Astrocyte (in vitro differentiated cells and primary cell): ENCODE measurements around the gene HPGDS. TPM values are rescaled to one million over a fixed set of nuclear protein-coding genes. Genes with fewer than 3 reads are reported as not detected.

Experiments
- DNase-seq: peaks from one replicate; pipeline ENCODE4 v3.0.0-alpha.2; 2010; ENCODE audit warnings: low read depth
- FAIRE-seq: peaks from 2 replicates; lab custom pipeline; 2011; peaks lifted over from hg19 to GRCh38; lab: Jason Lieb, UNC
- H2AFZ ChIP-seq: 2 replicates; pipeline ENCODE4 v1.6.0; 2012; ENCODE audit warnings: low read depth, low read length, inconsistent platforms
- H3K27ac ChIP-seq: 2 replicates; pipeline ENCODE4 v1.5.1; 2011; ENCODE audit warnings: low read depth, low read length, inconsistent platforms
- H3K27me3 ChIP-seq: 2 replicates; pipeline ENCODE4 v1.6.0; 2011; ENCODE audit warnings: low read length, inconsistent platforms; ENCODE audit not compliant: insufficient read depth
- H3K36me3 ChIP-seq: 2 replicates; pipeline ENCODE4 v1.5.1; 2011; ENCODE audit warnings: low read length, inconsistent platforms; ENCODE audit not compliant: insufficient read depth
- H3K4me1 ChIP-seq: 2 replicates; pipeline ENCODE4 v1.5.1; 2011; ENCODE audit warnings: low read length, inconsistent platforms; ENCODE audit not compliant: insufficient read depth
- H3K4me2 ChIP-seq: 2 replicates; pipeline ENCODE4 v1.6.0; 2012; ENCODE audit warnings: low read length, inconsistent platforms
- H3K4me3 ChIP-seq: 2 replicates; pipeline ENCODE4 v1.5.1; 2011; ENCODE audit warnings: low read depth, mild to moderate bottlenecking, low read length, inconsistent platforms; ENCODE audit not compliant: insufficient read depth
- H3K79me2 ChIP-seq: 2 replicates; pipeline ENCODE4 v1.6.0; 2012; ENCODE audit warnings: mild to moderate bottlenecking, low read length, inconsistent platforms; ENCODE audit not compliant: insufficient read depth
- H3K9ac ChIP-seq: 2 replicates; pipeline ENCODE4 v1.6.0; 2012; ENCODE audit warnings: mild to moderate bottlenecking, low read length, inconsistent platforms
- H3K9me3 ChIP-seq: 2 replicates; pipeline ENCODE4 v1.5.1; 2012; ENCODE audit warnings: low read depth, mild to moderate bottlenecking, low read length, inconsistent platforms; ENCODE audit not compliant: insufficient read depth
- H4K20me1 ChIP-seq: 2 replicates; pipeline ENCODE4 v1.6.0; 2012; ENCODE audit warnings: low read length, inconsistent platforms; ENCODE audit not compliant: insufficient read depth
- H3K27ac Mint-ChIP-seq: one replicate; pipeline ENCODE4 v1.8.0; 2021; ENCODE audit warnings: mild to moderate bottlenecking, mixed read lengths; ENCODE audit not compliant: unreplicated experiment
- H3K27me3 Mint-ChIP-seq: one replicate; pipeline ENCODE4 v1.8.0; 2021; ENCODE audit warnings: low read depth, mixed read lengths; ENCODE audit not compliant: unreplicated experiment
- H3K36me3 Mint-ChIP-seq: one replicate; pipeline ENCODE4 v1.8.0; 2021; ENCODE audit warnings: low read depth, mixed read lengths; ENCODE audit not compliant: unreplicated experiment
- H3K4me1 Mint-ChIP-seq: one replicate; pipeline ENCODE4 v1.8.0; 2021; ENCODE audit warnings: low read depth, mixed read lengths; ENCODE audit not compliant: unreplicated experiment
- H3K4me3 Mint-ChIP-seq: one replicate; pipeline ENCODE4 v1.8.0; 2021; ENCODE audit warnings: mild to moderate bottlenecking, moderate library complexity, mixed read lengths; ENCODE audit not compliant: unreplicated experiment
- H3K9me3 Mint-ChIP-seq: one replicate; pipeline ENCODE4 v1.8.0; 2021; ENCODE audit warnings: mild to moderate bottlenecking, mixed read lengths; ENCODE audit not compliant: unreplicated experiment
- EZH2 ChIP-seq: IDR thresholded peaks from 2 replicates; pipeline ENCODE4 v1.6.1; 2012; ENCODE audit warnings: mild to moderate bottlenecking, low read length, inconsistent platforms; ENCODE audit not compliant: insufficient read depth
- total RNA-seq: library from RNA; stranded (reverse); gene quantifications from 2 replicates; pipeline ENCODE4 v1.2.1, GENCODE V29; 2021
- TF ChIP-seq, protein P1 (sequence below): IDR thresholded peaks from 2 replicates; pipeline ENCODE4 v1.5.1; 2011; ENCODE audit warnings: low read depth, mild to moderate bottlenecking, inconsistent platforms, low read length, moderate library complexity; ENCODE audit not compliant: insufficient read depth

The HPGDS gene
- total RNA-seq, 1 donor from 2014 or later: not detected

DNA sequence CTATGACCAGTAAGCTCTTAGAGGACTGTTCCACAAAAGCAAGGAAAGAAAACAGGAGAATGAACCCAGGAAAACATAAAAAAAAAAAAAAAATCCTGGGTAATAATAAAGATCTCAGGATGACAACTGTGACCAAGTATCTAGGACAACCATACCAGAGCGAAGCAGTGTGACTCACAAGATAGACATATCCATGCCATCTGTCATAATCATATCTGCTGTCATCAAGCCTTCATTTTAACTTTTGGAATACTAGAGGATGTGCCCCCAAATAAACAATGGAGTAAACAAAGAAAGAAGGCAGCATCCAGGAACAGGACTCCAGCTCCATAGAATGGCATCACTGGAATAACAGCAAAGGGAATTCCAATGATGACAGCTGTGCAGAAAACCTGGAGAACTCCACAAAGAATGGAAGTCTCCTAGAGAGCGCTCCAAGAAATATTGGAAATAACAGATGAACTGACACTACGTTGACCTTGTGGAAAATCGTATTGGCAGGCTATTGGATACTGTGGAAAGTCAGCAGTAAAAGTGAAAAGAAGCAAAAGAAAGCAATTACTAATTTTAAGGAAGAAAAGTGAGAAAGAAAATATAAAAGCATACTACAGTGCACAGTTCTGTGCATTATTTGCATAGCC is 35.3 kb downstream of the HPGDS start:
- no peak overlapping the region for H3K9ac ChIP-seq
- H3K4me2 ChIP-seq: no peak overlapping the region
- H4K20me1 ChIP-seq: no peaks in the 10 kb centered on the region
- Mint-ChIP-seq H3K27ac (no peak overlapping the region), H3K27me3 (no peaks in the 10 kb centered on the region), H3K36me3 (no peaks in the 10 kb centered on the region), H3K9me3 (no peaks in the 10 kb centered on the region), H3K4me1 (peaks cover 5% of the 10 kb centered on the region), H3K4me3 (no peak overlapping the region)
- no peaks in the 10 kb centered on the region for H3K36me3 ChIP-seq
- H3K27me3 ChIP-seq: no peaks in the 10 kb centered on the region
- no peaks in the 10 kb centered on the region for H3K4me1 ChIP-seq
- FAIRE-seq (no peak), DNase-seq (no peak)
- no peaks in the 10 kb centered on the region for H3K9me3 ChIP-seq
- H3K4me3 ChIP-seq: no peak overlapping the region
- H3K79me2 ChIP-seq: no peaks in the 10 kb centered on the region
- TF ChIP-seq EZH2: no peak
- TF ChIP-seq, protein P1, sequence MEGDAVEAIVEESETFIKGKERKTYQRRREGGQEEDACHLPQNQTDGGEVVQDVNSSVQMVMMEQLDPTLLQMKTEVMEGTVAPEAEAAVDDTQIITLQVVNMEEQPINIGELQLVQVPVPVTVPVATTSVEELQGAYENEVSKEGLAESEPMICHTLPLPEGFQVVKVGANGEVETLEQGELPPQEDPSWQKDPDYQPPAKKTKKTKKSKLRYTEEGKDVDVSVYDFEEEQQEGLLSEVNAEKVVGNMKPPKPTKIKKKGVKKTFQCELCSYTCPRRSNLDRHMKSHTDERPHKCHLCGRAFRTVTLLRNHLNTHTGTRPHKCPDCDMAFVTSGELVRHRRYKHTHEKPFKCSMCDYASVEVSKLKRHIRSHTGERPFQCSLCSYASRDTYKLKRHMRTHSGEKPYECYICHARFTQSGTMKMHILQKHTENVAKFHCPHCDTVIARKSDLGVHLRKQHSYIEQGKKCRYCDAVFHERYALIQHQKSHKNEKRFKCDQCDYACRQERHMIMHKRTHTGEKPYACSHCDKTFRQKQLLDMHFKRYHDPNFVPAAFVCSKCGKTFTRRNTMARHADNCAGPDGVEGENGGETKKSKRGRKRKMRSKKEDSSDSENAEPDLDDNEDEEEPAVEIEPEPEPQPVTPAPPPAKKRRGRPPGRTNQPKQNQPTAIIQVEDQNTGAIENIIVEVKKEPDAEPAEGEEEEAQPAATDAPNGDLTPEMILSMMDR: no peak
- H2AFZ ChIP-seq: no peak overlapping the region
- H3K27ac ChIP-seq: no peak overlapping the region

DNA sequence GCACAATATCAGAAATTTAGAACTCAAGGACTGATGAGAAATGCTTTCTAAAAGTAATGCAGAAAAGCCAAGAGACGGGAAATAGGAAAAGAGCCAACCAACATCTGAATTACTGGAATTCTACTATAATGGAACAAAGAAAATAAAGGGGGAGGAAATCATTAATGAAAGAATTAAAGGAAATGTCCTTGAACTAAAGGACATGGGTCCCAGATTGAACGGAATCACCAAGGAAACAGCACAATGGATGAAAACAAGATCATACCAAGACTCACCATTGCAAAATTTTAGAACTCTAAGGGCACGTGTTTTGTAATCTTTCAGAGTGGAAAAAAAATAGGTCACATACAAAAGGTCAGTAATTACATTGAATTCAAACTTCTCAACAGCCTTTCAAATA is 35.9 kb downstream of the HPGDS start:
- H3K9me3 Mint-ChIP-seq: no peaks in the 10 kb centered on the region
- H3K27ac Mint-ChIP-seq: no peak overlapping the region
- no peak for FAIRE-seq

More for the DNA sequence above, 35.9 kb downstream of the HPGDS start:
- Histone ChIP-seq H3K79me2 (no peaks in the 10 kb centered on the region), H3K4me2 (no peak overlapping the region), H3K27ac (no peak overlapping the region), H3K36me3 (no peaks in the 10 kb centered on the region), H3K4me1 (no peaks in the 10 kb centered on the region), H3K9me3 (no peaks in the 10 kb centered on the region), H2AFZ (no peak overlapping the region), H4K20me1 (no peaks in the 10 kb centered on the region), H3K9ac (no peak overlapping the region), H3K27me3 (no peaks in the 10 kb centered on the region), H3K4me3 (no peak overlapping the region)
- H3K4me3 Mint-ChIP-seq: no peak overlapping the region
- DNase-seq: no peak
- peaks cover 5% of the 10 kb centered on the region for H3K4me1 Mint-ChIP-seq
- no peaks in the 10 kb centered on the region for H3K36me3 Mint-ChIP-seq
- no peaks in the 10 kb centered on the region for H3K27me3 Mint-ChIP-seq
- TF ChIP-seq, protein P1: no peak
- no peak for TF ChIP-seq EZH2
